ENCODE results near the gene ITGA11. TPM values are rescaled to one million over a fixed set of nuclear protein-coding genes. Genes with fewer than 3 reads are reported as not detected.

Gene ITGA11
- total and polyA plus RNA-seq, 2 donors from 2014 or later: 3.4 to 11.1 TPM

GRCh38 chr15:68311464-68311835, 120.5 kb downstream of the ITGA11 start:
- no peaks in the 10 kb centered on the region for H3K36me3 ChIP-seq (ENCODE audit: control insufficient read depth in 2 of 3, insufficient read depth in 3 of 3, low read length in 3 of 3)
- no peak overlapping the region for H3K9ac ChIP-seq (ENCODE audit: low read length in 3 of 3)
- no peak for TF ChIP-seq CTCF (IDR thresholded peaks at IDR 0.05; ENCODE audit: borderline replicate concordance, extremely low read depth, insufficient read depth)
- FAIRE-seq: no peak
- no peak overlapping the region for H3K4me3 ChIP-seq (ENCODE audit: low read length in 3 of 3)
- no peaks in the 10 kb centered on the region for H3K9me3 ChIP-seq (ENCODE audit: control insufficient read depth in 2 of 3, insufficient read depth in 1 of 3, low read length in 3 of 3)
- H3K27me3 ChIP-seq (ENCODE audit: control insufficient read depth, insufficient read depth, low read length): no peaks in the 10 kb centered on the region
- H3K4me1 ChIP-seq (ENCODE audit: control insufficient read depth in 2 of 3, insufficient read depth in 2 of 3, low read depth in 1 of 3, low read length in 3 of 3): peaks cover 0 to 2% (median 0%) of the 10 kb centered on the region in 3 donors
- DNase-seq: peak in 1 of 5 donors; percentile 8
- intact Hi-C loops (cut with DNase I): no loop called here
- H3K27ac ChIP-seq (ENCODE audit: low read depth in 2 of 2, low read length in 2 of 2): no peak overlapping the region

GRCh38 chr15:68310804-68311463, 121.0 kb downstream of the ITGA11 start:
- Histone ChIP-seq H3K4me1 (ENCODE audit: control insufficient read depth in 2 of 3, insufficient read depth in 2 of 3, low read depth in 1 of 3, low read length in 3 of 3) (peaks cover 0 to 2% (median 0%) of the 10 kb centered on the region in 3 donors), H3K27ac (ENCODE audit: low read depth in 2 of 2, low read length in 2 of 2) (no peak overlapping the region), H3K9ac (ENCODE audit: low read length in 3 of 3) (no peak overlapping the region), H3K4me3 (ENCODE audit: low read length in 3 of 3) (no peak overlapping the region), H3K36me3 (ENCODE audit: control insufficient read depth in 2 of 3, insufficient read depth in 3 of 3, low read length in 3 of 3) (no peaks in the 10 kb centered on the region), H3K9me3 (ENCODE audit: control insufficient read depth in 2 of 3, insufficient read depth in 1 of 3, low read length in 3 of 3) (no peaks in the 10 kb centered on the region), H3K27me3 (ENCODE audit: control insufficient read depth, insufficient read depth, low read length) (no peaks in the 10 kb centered on the region)
- DNase-seq (peak in 1 of 5 donors; percentile 8), FAIRE-seq (no peak)
- intact Hi-C loops (cut with DNase I): no loop called here
- TF ChIP-seq CTCF (IDR thresholded peaks at IDR 0.05; ENCODE audit: borderline replicate concordance, extremely low read depth, insufficient read depth): no peak

GRCh38 chr15:68310178-68310803, 121.7 kb downstream of the ITGA11 start:
- Histone ChIP-seq H3K9ac (ENCODE audit: low read length in 3 of 3) (no peak overlapping the region), H3K4me1 (ENCODE audit: control insufficient read depth in 2 of 3, insufficient read depth in 2 of 3, low read depth in 1 of 3, low read length in 3 of 3) (peaks cover 0 to 2% (median 0%) of the 10 kb centered on the region in 3 donors), H3K36me3 (ENCODE audit: control insufficient read depth in 2 of 3, insufficient read depth in 3 of 3, low read length in 3 of 3) (peaks cover 0 to 1% (median 0%) of the 10 kb centered on the region in 3 donors), H3K4me3 (ENCODE audit: low read length in 3 of 3) (no peak overlapping the region), H3K27ac (ENCODE audit: low read depth in 2 of 2, low read length in 2 of 2) (no peak overlapping the region), H3K27me3 (ENCODE audit: control insufficient read depth, insufficient read depth, low read length) (no peaks in the 10 kb centered on the region), H3K9me3 (ENCODE audit: control insufficient read depth in 2 of 3, insufficient read depth in 1 of 3, low read length in 3 of 3) (no peaks in the 10 kb centered on the region)
- no peak for FAIRE-seq
- TF ChIP-seq CTCF (IDR thresholded peaks at IDR 0.05; ENCODE audit: borderline replicate concordance, extremely low read depth, insufficient read depth): no peak
- intact Hi-C loops (cut with DNase I): no loop called here
- DNase-seq: peak in 3 of 5 donors; percentile 38 to 52 (median 39)

Measured in kidney (tissue), 14 donors.